ENCODE measurements around the gene COX10.

COX10 gene

GRCh38 chr17:14070344-14070984, 1.2 kb downstream of the COX10 start:
- no peak for DNase-seq (ENCODE audit: low read depth in 2 of 2)

- no peak for DNase-seq (ENCODE audit: low read depth in 2 of 2)
These were observed 3.6 kb downstream of the COX10 start for GRCh38 chr17:14072881-14073280.

GRCh38 chr17:14078027-14078426, 8.7 kb downstream of the COX10 start:
- DNase-seq (ENCODE audit: low read depth in 2 of 2): no peak

- no peak for DNase-seq (ENCODE audit: low read depth in 2 of 2)
These were observed 11.5 kb downstream of the COX10 start for GRCh38 chr17:14080847-14081251.

- no peak for DNase-seq (ENCODE audit: low read depth in 2 of 2)
These were observed 13.5 kb downstream of the COX10 start for GRCh38 chr17:14082848-14083247.

GRCh38 chr17:14084955-14085354, 15.7 kb downstream of the COX10 start:
- no peak for DNase-seq (ENCODE audit: low read depth in 2 of 2)

GRCh38 chr17:14086189-14086588, 16.9 kb downstream of the COX10 start:
- DNase-seq (ENCODE audit: low read depth in 2 of 2): no peak

GRCh38 chr17:14089179-14089578, 19.9 kb downstream of the COX10 start:
- DNase-seq (ENCODE audit: low read depth in 2 of 2): no peak

- DNase-seq (ENCODE audit: low read depth in 2 of 2): no peak
These were observed 22.1 kb downstream of the COX10 start for GRCh38 chr17:14091367-14091766.

GRCh38 chr17:14092808-14093207, 23.5 kb downstream of the COX10 start:
- DNase-seq (ENCODE audit: low read depth in 2 of 2): no peak

GRCh38 chr17:14094676-14095601, 25.6 kb downstream of the COX10 start:
- no peak for DNase-seq (ENCODE audit: low read depth in 2 of 2)

- no peak for DNase-seq (ENCODE audit: low read depth in 2 of 2)
These were observed 26.3 kb downstream of the COX10 start for GRCh38 chr17:14095631-14096030.

GRCh38 chr17:14098246-14098645, 28.9 kb downstream of the COX10 start:
- DNase-seq (ENCODE audit: low read depth in 2 of 2): no peak

GRCh38 chr17:14101976-14102375, 32.7 kb downstream of the COX10 start:
- no peak for DNase-seq (ENCODE audit: low read depth in 2 of 2)

- DNase-seq (ENCODE audit: low read depth in 2 of 2): no peak
These were observed 34.5 kb downstream of the COX10 start for GRCh38 chr17:14103836-14104235.

GRCh38 chr17:14104734-14105133, 35.4 kb downstream of the COX10 start:
- DNase-seq (ENCODE audit: low read depth in 2 of 2): no peak

- DNase-seq (ENCODE audit: low read depth in 2 of 2): no peak
These were observed 38.6 kb downstream of the COX10 start for GRCh38 chr17:14107889-14108288.

- DNase-seq (ENCODE audit: low read depth in 2 of 2): no peak
These were observed 43.1 kb downstream of the COX10 start for GRCh38 chr17:14112407-14112806.

GRCh38 chr17:14113137-14113536, 43.8 kb downstream of the COX10 start:
- no peak for DNase-seq (ENCODE audit: low read depth in 2 of 2)

- no peak for DNase-seq (ENCODE audit: low read depth in 2 of 2)
These were observed 47.1 kb downstream of the COX10 start for GRCh38 chr17:14116263-14117024.

GRCh38 chr17:14118951-14119350, 49.6 kb downstream of the COX10 start:
- no peak for DNase-seq (ENCODE audit: low read depth in 2 of 2)

GRCh38 chr17:14119546-14119945, 50.2 kb downstream of the COX10 start:
- DNase-seq (ENCODE audit: low read depth in 2 of 2): no peak

All from stimulated activated CD4-positive, alpha-beta T cell treated with anti-CD3 and anti-CD28 coated beads, Interleukin-1b, Interleukin-23, amount 100 ng/mL, for 1 hour (primary cell).